WI38 (cell line): Measurements from ENCODE around the gene TRABD2B.

Experiments used
- H3K4me3 ChIP-seq: 2 replicates; pipeline ENCODE4 v1.5.1; 2011; ENCODE audit warnings: low read depth, mild to moderate bottlenecking, control low read depth, low read length
- TF ChIP-seq, protein P1 (sequence below): IDR thresholded peaks from 2 replicates; pipeline ENCODE4 v1.5.1; 2012; ENCODE audit warnings: low read depth, mild to moderate bottlenecking, control low read depth, low read length

Gene TRABD2B

DNA sequence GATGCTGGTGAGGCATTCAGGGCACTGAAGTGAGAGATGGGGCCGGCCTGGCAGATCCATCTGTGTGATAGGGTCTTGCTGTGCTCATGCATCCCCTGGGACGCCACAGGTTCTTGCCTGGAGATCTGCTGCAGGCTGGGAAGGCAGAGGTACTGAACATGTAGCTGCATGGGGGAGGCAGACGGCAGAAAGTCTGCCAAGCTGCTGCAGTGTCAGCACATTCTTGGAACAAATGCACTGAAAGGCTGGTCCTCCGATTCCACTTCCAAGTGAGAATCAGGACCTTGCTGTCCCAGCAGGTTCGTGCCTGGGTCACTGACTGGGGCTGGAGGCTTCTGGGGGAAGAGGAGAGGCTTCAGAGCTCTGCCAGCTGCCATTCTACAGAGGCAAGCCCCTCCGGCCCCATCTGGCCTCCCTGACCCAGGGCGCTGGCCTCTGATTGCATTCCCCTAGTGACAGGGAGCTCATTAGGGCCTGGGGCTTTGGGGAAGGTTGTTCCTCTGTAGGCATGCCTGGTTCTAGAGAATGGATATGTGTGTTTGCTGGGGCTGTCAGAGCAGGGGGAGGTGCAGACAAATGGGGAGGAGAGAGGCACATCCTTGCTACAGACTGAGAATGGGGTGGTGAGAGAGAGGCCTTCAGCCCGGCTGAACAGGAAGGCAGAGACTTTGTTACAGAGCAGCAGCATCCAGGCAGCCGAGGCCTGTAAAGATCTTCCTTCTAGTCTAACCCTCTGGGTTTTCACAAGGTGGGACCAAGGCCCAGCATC is 174.0 kb downstream of the TRABD2B start:
- H3K4me3 ChIP-seq: no peak overlapping the region
- TF ChIP-seq, protein P1, sequence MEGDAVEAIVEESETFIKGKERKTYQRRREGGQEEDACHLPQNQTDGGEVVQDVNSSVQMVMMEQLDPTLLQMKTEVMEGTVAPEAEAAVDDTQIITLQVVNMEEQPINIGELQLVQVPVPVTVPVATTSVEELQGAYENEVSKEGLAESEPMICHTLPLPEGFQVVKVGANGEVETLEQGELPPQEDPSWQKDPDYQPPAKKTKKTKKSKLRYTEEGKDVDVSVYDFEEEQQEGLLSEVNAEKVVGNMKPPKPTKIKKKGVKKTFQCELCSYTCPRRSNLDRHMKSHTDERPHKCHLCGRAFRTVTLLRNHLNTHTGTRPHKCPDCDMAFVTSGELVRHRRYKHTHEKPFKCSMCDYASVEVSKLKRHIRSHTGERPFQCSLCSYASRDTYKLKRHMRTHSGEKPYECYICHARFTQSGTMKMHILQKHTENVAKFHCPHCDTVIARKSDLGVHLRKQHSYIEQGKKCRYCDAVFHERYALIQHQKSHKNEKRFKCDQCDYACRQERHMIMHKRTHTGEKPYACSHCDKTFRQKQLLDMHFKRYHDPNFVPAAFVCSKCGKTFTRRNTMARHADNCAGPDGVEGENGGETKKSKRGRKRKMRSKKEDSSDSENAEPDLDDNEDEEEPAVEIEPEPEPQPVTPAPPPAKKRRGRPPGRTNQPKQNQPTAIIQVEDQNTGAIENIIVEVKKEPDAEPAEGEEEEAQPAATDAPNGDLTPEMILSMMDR: no peak

DNA sequence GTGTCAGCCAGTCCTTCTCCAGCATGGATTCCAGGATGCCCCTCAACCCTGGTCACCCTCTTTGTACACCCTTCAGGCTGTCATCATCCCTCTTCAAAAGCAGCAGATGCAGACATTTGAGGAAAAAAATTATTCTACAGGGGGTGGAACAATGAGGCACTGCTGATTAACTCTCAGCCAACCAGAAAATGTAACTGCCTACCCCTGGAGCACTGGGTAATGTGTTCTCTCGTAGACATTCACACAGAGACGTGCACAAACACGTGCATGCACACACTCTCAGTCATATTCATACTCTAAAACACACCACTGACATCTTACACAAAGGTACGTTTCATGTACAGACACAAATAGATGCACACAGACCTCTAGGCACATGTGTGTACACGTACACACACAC is 175.4 kb downstream of the TRABD2B start:
- TF ChIP-seq, protein P1: no peak

DNA sequence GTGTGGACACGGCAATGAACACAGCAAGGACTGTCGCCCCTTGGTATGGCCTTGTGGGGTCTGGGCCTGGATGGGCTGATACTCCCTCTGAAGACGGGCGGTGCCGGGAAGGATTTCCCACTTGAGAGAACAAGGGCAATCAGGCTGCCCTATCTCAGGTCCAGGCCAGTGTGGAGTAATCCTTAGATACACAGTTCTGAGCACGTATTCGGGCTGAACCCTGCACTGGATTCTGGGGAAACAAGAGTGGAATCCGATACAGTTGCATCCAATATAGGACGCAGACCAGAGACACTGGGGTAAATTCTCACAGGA is 177.7 kb downstream of the TRABD2B start:
- TF ChIP-seq, protein P1: no peak

More for the DNA sequence above, 175.4 kb downstream of the TRABD2B start:
- no peak overlapping the region for H3K4me3 ChIP-seq

DNA sequence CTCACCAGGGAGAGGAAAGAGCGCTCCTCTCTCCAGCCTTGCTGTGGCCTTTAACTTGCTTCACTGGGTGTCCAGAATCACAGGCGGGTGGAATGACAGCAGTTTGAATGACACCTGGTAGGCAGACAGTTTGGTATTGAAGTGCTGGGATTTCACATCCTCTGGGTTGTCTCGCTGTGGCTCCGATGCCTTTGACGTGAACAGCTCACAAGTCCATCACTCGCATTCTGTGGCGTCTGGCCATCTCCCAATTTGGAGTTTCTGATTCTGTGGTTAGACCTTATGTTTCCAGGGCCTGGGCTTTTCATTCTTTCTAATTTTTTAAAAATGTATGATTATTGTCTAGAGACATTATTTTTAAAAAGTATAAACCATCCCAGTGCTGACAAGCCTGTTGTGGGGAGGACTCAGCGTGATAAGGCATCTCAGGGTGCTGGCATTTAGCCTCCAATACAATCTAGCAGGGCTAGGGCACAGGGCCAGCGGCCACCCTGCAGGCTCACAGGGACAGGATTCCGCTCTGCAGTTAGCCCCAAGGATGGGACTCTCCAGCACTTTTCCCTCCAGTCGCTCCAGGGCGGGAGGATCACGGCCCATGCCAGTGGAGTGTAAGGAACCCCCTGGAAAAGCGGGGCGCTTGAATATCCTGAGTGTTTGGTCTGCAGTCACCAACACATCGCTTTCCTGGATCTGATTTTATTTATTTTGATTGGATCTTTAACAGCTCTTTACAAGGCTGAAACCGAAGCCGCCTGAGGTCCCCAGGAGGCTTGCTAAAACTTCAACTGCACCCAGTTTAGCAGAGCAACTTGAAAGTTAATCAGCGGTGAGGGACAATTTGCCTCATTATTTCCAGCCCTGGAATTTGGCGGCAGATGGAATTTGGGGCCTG is 178.3 kb downstream of the TRABD2B start:
- TF ChIP-seq, protein P1: no peak
- H3K4me3 ChIP-seq: no peak overlapping the region

More for the DNA sequence above, 177.7 kb downstream of the TRABD2B start:
- H3K4me3 ChIP-seq: no peak overlapping the region

DNA sequence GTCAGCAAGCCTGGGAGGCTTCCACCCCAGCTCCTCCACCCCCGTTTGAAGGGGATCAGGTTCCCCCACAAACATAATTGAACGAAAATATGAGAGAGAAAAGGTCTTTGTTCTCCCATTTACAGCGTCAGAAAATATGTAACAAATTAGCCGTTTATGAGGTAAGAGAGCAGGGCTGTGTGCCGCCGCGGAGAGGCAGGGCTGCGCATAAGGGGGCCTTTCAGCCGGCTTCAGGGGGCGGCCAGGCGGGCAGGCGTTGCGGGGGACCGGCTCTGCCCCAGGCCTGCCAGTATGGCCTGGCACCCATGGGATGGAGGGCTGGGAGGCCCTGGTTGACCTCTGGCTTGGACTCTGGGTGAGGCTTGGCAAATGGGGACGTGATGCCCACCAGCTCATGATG is 179.3 kb downstream of the TRABD2B start:
- TF ChIP-seq, protein P1: no peak
- H3K4me3 ChIP-seq: no peak overlapping the region

DNA sequence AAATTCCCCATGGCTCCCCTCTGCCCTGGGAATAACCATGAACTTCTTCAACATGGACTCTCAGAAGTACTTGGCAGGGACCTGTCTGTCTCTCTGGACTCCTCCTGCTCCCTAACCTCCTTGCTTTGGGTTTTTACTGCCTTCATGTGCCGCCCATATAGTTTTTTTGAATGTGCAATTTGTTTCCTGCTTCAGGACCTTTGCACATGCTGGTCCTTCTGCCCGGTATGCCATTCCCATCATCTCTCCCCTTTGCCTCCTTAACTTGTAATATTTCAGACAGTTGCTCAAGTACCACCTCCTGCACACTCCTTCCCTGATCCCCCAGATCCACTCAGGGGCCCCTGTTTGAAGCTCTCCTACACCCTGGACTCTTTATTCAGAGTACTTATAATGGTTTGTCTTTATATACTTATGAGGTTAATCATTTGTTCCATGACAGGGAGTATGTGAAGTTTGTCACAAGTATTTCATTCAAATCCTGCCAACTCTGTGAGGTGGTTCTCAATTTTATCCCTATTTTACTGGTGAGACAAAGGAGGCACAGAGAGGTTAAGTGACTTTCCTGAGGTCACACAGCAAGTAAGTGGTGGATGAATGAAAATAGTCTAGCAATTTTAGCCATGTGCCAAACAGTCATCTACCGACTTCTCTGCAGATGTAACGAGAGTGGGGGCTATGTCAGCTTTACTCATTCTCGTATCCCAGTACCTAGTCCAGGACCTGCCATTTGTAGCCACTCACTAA is 180.7 kb downstream of the TRABD2B start:
- TF ChIP-seq, protein P1: no peak
- H3K4me3 ChIP-seq: no peak overlapping the region
